HG03439 (cell line): Measurements from ENCODE around the gene OSBP.
"Not testable (repeated sequence)": the region's sequence is repeated elsewhere in the genome, so short reads cannot be mapped to it uniquely, and the experiment has no call there.

Experiments used
- ATAC-seq: cut with Tn5 transposase; IDR thresholded peaks from one replicate; pipeline ENCODE4 v1.9.1; 2021; ENCODE audit warnings: mild to moderate bottlenecking, moderate library complexity; ENCODE audit not compliant: unreplicated experiment

OSBP gene

DNA sequence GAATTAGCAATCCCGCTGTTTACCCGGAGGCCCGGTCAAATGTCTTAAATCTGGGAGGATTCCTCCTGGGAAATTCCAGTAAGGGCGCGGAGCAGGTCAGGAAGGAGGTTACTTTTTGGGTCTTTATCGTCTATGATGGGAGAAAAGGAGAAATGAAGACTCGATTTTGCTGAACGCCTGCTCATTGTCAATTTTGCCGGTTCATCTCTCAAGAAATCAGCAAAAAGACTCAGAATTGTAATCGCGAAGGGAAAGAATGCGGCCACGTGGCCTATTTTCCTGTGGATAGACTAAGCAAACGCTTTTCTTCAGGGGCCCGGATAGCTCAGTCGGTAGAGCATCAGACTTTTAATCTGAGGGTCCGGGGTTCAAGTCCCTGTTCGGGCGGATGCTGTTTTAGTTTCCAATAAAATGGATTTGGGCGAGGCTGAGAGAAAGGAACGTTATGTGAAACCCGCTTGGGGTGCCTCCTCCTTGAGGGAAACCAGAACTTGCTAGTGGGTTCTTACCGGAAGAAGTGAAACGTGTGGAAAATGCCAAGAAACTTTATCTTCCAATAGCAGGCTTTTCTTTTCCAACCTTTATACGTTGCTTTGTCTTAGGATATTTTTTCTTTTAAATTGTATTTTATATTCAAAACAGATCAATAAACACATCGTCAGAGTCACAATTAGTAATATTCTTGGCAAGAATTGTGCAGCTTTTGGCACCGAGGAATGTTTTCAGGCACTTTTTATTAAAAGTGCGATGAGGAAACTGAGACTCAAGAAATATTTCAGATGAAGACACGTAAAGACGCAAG lies 59.3 kb downstream of the OSBP start:
- no peak for ATAC-seq

DNA sequence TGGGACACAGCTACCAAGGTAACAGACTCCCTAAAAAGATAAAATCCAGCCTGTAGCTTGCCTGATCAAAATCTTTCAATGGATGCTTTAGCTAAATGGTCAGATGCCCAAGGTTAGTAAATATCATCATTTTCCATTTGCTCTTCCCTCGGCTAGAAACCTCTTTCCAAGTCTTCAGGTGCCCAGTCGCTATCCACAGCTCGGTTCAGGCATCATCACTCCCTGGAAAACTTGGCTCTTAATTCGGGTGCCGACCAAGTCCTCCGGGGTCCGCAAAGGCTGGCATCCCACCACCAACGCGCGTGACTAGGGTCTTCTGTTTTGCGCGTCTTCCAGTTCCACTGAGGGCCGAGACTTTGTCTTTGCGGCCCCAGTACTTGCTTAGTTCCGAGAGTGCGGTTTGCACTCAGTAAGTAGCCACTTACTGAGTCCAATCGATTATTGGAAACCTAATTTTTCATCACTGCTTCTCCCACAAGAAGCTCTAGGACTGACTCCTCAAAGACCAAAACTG lies 59.9 kb downstream of the OSBP start:
- ATAC-seq, result no peak

DNA sequence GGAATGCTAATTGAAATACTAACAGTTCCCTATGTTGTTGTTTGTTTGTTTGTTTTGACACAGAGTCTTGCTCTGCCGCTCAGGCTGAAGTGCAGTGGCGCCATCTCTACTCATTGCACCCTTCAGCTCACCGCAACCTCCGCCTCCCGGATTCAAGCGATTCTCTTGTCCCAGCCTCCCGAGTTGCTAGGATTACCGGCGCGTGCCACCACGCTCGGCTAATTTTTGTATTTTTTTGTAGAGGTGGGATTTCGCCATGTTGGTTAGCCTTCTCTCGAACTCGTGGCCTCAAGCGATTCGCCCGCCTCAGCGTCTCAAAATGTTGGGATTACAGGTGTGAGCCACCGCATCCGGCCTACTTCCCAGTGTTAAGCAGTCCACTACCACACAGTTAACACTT lies 62.3 kb downstream of the OSBP start:
- no peak for ATAC-seq

DNA sequence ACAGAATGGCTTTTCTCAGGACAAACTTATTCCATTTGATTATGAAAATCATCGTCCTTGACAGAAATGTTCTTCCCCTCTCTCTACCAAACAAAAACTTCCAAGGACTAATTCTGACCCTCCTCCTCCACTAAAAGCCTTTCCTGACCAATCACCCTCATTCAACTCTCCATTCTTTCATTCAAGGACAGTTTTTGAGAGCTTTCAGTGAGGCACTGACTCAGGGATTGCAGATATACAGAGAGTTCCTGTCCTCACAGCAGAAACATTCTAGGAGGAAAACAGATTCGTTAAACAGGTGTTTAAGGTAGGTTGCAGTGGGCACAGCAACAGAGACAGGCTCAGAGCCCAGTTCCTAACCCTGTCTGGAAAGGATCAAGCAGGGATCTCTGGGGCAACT lies 62.7 kb downstream of the OSBP start:
- ATAC-seq, result no peak

DNA sequence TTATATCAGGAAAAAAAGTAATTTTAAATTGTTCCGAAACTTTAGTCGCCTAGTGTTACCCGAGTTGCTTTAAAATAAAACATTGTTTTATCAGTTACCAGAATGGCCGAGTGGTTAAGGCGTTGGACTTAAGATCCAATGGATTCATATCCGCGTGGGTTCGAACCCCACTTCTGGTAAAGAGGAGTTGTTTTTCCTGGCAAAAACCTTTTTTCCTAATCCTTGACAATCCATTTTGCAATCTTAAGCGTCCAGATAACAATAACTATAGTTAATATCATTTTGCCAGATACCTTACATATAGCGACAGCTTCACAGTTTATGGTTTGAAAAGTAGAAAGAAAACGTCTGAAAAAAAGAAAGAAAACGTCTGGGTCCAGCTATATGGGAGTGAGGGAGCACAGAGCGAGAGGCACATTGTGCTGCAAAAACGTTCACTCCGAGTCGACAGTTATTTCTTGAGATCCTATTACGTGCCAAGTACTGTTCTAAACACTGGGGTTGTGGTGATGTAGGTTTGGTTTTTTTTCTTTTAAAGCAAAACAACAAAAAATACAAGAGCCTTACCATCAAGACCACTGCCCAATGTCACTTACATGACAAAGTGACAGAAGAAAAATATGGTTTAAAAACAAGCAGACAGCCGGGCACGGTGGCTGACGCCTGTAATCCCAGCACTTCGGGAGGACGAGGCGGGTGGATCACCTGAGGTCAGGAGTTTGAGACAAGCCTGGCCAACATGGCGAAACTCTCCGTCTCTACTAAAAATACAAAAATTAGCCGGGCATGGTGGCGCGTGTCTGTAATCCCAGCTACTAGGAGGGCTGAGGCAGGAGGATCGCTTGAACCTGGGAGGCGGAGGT lies 63.7 kb downstream of the OSBP start:
- no peak for ATAC-seq

DNA sequence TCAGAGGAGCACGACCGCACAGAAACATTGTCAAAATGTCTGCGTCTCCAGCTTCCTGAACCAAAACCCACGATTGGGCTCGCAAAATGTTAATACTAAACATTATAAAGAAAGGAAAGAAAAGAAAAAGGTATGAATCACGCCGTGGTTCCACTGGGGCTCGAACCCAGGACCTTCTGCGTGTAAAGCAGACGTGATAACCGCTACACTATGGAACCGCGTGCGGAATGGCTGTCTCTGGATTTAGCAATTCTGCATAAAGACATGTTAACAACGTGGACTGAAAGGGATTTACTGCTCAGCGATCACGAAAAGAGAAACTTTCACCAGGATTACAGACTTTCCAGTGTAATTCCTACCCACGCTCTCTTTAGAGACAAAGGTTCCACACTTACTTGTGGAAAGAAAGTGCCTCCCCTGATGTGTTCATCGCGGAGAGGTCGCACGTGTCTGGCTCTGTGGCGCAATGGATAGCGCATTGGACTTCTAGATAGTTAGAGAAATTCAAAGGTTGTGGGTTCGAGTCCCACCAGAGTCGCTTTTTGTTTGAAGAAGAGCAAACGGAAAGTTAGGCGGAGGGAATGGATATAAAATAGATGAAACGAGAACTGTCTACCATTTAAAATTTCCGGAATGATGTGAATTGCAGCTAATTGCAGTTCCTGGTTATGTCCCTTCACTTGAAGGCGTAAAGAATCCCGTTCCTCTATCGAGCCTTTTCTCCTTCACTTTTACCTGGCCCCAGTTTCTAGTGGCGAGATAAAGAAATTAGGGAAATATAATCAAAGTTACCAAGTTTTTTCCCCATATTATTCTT lies 64.5 kb downstream of the OSBP start:
- ATAC-seq, result peak; percentile 43

DNA sequence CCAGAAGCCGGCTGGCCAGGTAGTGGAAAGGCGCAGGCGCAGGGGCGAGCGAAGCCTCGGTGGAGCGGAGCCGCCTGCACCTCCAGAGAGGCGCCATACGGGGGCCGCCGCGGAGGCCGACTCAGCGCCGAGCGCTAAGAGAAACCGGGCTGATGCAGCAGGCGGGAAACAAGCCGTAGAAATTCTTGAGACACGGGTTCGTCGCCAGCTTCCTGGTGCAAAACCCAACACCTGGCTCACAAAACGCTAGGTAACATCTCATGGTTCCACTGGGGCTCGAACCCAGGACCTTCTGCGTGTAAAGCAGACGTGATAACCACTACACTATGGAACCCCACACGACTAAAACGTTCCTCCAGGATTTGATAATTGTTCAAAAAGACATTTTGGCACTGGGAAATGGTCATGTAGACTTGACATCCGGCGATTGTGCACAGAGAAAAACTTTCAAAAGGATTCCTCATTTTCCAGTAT lies 65.2 kb downstream of the OSBP start:
- ATAC-seq, result peak; percentile 84

DNA sequence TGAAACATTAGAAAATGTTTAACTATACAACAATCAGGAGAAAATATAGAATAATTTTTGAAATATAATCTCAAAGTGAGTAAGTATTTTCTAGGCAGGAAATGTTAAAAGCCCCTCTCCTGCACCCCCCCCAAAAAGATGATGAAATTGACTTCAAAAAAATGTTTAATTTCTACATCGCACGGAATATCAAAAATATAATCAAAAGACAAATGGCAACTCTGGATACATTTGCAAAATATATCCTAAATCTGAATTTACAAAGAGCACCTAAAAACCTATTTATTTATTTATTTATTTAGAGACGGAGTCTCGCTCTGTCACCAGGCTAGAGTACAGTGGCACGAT lies 67.3 kb downstream of the OSBP start:
- ATAC-seq, result no peak

DNA sequence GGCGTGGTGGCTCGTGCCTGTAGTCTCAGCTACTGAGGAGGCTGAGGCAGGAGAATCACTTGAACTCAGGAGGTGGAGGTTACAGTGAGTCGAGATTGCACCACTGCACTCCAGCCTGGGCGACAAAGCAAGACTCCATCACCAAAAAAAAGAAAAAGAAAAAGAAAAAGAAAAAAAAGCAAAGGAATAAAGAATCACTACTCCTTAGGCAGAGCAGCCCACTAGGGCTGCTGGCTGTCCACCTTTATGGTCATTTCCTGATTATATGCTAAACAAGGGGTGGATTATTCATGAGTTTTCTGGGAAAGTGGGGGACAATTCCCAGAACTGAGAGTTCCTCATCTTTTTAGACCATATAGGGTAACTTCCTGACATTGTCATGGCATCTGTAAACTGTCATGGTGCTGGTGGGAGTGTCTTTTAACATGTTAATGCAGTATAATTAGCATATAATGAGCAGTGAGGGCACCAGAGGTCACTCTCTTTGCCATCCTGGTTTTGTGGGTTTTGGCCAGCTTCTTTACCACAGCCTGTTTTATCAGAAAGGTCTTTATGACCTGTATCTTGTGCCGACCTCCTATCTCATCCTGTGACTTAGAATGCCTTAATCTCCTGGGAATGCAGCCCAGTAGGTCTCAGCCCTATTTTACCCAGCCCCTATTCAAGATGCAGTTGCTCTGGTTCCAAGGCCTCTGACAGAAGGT lies 67.8 kb downstream of the OSBP start:
- not testable (repeated sequence) for ATAC-seq

DNA sequence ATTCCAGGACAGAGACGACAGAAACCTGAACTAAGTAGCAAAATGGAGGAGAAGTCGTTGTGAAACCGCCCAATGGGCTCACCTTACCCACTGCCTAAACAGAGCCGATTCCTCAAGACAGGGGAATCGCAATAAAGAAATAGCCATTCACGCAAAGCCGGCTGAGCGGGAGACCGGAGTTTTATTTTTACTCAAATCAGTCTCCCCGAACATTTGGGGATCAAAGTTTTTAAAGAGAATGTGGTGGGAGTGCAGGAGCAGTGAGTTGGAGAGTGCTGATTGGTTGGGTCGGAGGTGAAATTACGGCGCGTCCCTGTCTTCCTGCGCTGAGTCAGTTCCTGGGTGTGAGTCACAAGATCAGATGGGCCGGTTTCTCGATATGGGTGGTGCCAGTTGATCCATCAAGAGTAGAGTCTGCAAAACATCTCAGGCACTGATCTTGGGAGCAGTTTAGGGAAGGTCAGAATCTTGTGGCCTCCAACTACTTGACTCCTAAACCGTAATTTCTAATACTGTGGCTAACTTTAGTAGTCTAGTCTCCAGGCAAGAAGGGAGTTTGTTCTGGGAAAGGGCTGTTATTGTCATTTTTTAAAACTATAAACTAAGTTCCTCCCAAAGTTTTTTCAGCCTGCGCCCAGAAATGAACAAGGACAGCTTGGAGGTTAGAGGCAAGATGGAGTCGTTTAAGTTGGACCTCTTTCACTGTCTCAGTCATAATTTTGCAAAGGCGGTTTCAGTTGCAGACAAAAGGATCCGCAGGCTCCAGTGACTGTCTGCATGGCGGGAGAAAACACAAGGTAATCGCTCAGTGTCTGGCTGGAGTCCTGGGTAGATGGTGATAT lies 70.2 kb downstream of the OSBP start:
- ATAC-seq, result no peak

DNA sequence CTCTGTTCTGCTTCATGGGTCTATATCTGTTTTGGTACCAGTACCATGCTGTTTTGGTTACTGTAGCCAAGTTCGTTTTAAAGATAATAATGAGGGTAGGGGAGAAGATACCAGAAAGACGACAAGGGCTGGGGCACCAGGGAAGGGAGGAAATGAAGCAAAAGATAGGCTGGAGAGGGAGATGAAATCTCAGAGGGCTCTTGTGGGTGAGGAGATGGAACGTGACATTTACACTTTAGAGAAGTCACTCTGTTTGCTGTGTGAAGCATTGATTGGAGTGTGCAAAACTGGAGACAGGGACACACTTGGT lies 70.8 kb downstream of the OSBP start:
- ATAC-seq, result no peak

DNA sequence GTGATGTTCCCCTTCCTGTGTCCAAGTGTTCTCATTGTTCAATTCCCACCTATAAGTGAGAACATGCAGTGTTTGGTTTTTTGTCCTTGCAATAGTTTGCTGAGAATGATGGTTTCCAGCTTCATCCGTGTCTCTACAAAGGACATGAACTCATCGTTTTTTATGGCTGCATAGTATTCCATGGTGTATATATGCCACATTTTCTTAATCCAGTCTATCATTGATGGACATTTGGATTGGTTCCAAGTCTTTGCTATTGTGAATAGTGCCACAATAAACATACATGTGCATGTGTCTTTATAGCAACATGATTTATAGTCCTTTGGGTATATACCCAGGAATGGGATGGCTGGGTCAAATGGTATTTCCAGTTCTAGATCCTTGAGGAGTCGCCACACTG lies 71.9 kb downstream of the OSBP start:
- ATAC-seq, result not testable (repeated sequence)

DNA sequence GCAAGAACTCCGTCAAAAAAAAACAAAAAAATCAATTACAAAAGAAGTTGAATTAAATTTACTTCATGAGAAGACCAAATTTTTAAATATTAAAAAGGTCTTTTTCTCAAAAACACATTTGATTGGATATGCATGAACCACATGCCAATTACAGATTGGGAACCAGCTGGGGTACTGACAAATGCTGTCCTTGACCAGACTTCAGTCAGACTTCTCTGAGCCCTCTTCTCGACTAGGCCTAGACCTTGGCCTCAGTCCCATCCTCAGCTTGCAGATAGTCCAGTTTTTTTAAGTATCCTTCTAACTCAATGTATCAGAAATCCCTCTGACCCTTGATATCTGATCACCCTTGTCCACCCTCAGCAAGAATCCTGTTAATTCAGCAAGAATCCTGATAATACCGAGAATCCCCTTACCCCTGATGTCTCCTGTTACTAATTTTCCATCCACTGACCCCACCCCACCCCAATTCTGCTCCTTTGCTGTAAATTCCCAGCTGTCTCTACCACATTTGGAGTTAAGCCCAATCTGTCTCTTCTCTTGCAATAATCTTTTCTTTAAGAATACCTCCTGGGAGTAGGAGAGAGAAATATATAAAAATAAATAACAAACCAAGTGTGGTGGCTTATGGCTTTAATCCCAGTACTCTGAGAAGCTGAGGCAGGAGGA lies 73.3 kb downstream of the OSBP start:
- ATAC-seq, result no peak

DNA sequence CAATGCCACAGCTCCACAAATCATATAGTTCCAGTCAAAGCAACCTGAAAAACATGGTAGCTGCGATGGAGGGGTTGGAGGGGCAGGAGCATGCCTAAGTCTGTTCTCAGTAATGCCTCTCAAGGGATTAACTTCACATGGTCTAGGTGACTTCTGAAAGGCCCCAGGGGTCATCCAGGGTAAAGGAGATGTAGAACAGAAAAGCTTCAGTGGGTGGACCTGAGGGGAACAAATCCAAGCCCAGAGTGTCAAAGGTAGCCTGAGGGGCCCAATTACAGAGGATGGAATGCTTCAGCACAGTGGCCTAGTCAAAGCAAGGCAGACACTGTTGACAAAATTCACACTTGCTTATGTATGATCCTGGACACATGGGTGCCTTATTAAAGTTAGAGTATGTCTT lies 80.9 kb downstream of the OSBP start:
- ATAC-seq, result no peak

DNA sequence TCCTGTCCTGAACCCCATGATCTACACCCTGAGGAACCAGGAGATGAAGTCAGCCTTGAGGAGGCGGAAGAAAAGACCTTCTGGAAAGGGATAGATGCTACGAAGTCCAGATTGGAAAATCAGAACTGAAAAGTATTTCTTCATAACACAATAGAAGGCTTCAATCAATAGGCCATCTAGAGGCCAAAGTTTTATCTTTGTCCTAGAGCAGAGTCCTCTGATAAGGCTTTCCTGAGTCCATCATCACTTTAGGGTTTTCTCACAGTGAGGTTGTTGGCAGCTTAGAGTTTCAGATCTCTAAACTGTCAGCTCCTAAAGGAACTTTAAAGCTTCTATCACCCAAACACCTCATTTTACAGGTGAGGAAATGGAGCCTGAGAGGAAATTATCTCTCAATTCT lies 83.0 kb downstream of the OSBP start:
- no peak for ATAC-seq

DNA sequence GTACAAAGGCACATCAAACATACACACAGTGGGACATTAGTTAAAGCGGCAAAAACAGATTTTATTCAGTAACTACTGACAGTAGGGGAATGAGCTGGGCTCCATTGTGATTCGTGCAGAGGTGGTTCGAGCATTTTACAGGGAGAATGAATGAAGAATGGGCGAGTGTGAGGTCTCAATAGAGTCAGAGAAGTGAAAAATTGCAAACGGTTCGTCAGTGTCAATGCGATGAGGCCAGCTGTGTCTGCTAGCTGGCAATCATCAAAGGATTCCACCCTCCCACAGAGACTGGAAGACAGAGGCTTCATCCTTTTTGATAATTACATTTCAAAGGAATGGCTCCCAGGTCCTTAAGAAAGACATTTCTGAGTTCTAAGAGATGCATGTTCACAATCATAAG lies 86.9 kb downstream of the OSBP start:
- no peak for ATAC-seq
